GM18526 (cell line): ENCODE data around the gene KCNB1.

Source experiments
- POLR2A ChIP-seq: IDR thresholded peaks from 3 replicates; pipeline ENCODE4 v1.6.1; 2011; ENCODE audit not compliant: insufficient read length; ENCODE audit errors: extremely low read depth

Gene KCNB1

DNA sequence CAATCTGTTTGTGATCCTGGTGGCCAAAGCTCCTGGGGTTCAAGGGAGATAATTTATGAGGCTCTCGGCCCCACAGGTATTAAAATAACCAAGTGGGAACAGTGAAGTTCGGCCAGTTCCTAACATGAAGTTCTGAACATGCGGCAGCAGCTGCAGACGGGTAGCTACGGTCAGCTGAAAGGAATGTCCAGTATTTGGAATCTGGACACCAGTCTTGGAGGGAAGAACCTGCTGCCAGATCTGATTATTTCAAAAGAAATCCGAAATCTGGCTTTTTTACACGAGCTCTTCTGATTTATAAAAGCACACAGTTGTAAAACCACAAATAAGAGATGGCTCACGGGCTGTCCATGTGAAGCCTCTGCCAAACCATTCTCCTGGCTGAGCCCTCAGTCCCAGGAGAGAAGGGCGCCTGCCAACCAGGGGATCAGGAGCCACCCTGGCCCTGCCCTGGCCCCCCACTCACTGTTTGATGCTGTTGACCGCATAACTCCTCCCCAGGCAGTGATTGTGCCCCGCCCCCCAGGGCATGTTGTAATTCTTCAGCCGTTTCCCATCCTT lies 28.2 kb upstream of the KCNB1 start:
- no peak for TF ChIP-seq POLR2A

DNA sequence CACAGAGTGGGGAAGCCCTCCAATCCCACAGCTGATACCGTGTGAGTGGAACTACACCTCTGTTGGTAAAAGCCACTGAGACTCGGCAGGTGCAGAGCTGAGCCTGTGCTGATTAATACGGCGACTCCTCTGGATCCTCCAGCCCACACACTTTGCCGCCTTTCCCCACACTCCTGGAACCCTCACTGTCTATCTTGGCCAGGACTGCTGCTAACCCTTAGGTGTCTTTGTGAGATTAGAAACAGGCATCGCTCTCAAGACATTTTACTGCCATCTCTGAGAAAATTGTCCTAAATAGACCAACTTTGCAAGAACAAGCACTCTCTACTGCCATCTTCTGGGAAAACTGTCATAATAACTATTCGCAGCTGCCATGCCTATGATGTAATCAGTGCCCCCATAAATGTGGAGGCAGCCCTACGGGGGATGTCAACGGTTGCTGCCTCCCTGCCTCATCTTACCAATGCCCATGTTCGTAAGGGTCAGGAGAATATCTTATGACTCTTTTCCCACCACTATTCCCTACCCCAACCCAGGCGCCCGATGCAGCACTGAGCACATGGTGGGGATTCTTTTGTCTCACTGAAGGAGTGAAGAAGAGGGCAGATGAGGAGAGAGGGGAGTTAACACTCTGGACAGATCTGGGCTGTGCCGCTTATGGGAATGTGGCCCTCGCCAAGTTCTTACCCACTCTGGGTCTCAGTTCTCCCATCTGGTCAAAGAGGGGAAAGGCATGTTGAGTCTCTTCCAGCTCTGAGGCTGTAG lies 26.1 kb upstream of the KCNB1 start:
- TF ChIP-seq POLR2A, result no peak

DNA sequence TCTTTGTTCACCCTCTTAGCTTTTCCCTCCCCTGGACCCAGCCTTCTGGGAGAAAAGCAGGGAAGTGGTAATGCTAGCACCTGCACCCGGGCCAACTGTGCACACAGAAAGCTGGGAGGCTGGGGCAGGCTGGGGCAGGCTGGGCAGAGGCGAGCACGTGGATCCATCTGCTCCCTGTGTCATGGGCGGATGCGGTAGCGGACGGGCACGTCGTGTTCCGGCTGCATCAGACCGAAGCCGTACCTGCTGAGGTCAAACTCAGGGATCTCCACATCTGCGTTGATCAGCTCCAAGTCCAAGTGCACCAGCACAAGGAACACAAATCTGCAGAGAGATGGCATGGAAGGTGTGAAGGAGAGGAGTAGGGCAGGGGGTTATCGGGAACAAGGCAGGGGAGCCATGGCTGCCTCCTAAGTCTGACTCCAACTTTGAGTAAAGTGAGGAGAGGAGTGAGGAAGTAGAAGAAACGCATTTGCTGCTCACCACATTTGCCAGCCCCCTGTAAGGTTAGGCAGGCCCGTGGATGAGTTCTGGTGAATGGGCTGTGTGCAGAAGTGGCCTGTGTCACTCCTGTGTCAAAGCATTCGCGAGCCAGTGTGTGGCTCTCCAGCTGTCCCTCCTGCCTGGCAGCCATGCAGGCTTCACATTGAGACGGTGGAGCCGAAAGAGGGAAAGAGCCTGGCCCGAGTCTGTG lies 25.4 kb upstream of the KCNB1 start:
- TF ChIP-seq POLR2A, result no peak

DNA sequence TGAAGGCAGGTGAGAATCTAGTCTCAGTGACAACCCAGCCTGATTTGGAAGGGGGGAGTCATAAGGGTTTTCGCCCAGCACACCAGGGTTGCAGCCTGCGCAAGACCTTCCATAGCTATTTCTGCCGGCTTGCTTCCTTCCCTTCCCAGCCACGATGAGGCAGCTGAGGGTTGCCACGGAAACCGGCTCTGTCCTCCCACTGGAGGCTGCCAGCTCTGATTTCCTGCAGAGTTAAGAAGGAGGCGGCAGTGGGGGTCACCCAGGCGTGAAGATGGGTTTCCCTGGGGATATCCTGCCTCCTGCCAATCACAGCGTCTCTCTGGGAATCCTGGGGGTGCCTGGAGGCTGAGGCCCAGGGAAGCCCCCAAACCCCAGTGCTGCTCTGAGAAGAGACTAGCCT lies 23.1 kb upstream of the KCNB1 start:
- no peak for TF ChIP-seq POLR2A

DNA sequence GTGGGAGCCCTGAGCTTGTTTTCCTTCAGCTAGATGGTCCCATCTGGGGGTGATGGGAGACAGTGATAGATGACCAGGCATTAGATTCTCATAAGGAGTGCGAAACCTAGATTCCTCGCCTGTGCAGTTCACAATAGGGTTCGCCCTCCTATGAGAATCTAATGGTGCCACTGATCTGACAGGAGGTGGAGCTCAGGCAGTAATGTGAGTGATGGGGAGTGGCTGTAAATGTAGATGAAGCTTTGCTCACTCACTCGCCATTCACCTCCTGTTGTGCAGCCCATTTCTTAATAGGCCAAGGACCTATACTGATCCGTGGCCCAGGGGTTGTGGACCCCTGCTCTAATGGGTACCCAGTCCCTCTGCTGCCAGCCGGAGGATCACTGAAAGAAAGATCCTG lies 20.7 kb upstream of the KCNB1 start:
- no peak for TF ChIP-seq POLR2A

DNA sequence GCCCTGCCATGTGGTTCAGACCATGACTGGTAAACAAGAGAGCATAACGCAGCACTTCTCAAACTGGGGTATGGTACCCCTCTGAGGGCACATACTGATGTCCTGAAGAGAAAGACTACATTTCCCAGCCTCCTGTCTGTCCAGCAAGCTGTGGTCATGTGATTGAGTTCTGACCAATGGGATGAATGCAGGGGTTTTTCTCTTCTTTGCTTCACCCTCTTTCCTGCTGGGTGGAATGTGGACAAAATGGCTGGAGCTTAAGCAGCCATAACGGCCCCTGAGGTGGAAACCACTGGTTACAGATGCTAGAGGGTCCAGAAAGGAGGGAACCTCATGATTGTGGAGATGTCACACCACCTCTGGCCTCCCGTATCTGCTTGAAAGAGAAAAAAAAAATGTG lies 19.4 kb upstream of the KCNB1 start:
- TF ChIP-seq POLR2A, result no peak

DNA sequence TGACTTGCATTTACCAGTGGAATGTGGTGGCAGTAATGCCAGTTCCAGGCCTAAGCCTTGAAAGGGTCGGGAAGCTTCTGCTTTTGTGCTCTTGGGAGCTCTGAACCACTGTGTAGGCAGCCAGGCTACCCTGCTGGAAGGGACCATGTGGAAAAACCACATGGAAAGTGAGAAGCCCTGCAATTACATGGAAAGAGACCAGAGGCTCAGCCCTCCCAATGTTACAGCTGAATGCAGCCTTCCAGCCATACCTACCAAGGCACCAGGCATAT lies 14.9 kb upstream of the KCNB1 start:
- no peak for TF ChIP-seq POLR2A

DNA sequence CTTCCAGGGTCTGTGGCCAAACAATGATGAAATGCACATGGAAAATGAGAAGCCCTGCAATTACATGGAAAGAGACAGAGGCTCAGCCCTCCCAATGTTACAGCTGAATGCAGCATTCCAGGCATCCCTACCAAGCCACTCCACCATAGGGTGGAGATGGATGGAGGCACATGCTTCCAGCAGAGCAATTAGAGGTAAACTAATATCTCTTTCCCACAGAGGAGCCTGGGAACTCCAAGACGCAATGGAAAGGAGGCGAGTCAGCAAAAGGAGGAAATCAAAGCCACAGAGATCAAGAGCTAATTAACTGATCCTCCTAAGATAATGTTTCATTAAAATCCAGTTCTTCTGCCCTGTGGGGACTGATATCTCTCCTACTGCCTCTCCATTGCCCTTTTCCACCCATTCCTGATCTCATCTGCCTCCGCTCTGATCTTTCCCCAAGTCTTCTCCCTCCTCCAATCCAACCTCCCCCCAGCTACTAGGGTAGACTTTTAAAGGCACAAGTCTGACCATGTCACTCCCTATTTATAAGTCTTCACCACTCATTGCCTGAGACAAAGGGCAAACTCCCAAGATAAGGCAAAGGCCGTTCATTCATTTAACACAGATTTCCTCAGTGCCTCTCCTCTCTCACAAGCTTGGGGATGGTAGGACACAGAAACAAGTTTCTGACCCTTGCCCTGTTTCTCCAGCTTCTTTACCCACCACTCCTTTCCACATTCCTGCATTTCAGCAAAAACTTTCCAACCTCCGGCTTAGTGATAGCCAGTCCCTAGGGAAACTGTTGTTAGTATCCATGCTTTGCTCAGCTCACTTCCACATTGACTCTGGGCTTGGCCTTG lies 14.3 kb upstream of the KCNB1 start:
- TF ChIP-seq POLR2A, result no peak

DNA sequence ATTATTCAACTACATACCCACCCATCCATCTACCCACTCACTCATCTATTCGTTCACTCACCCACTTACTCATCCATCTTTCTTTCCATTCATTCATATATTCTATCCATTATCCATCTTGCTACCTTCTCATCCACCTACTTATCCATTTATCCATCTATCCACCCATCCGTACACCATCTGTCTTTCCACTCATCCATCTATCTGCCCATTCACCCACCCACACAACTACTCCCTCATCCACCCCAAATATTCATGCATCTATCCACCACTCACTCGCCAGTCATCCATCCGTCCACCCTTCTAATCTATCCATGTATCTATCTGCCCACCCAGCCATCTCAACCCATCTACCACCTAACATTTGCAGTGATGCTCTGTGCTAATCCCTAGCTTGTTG lies 13.6 kb upstream of the KCNB1 start:
- no peak for TF ChIP-seq POLR2A

DNA sequence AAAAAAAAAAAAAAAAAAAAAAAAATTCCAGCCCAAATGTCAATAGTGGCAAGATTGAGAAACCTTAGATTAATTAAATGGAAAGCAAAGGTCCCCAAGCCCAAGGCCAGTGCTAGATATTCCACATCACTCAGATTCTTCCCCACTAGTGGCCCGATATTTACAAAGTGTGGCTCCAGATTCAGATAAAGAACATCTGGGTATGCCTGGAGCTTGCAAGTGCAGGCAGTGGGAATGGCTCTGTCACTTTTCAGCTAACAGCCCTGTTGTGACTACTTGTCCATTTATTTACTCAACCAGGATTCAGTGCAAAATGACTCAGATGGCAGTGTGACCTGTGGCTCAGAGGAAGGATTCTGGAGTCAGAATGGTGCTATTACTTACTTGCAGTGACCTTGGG lies 8.2 kb upstream of the KCNB1 start:
- TF ChIP-seq POLR2A, result no peak

DNA sequence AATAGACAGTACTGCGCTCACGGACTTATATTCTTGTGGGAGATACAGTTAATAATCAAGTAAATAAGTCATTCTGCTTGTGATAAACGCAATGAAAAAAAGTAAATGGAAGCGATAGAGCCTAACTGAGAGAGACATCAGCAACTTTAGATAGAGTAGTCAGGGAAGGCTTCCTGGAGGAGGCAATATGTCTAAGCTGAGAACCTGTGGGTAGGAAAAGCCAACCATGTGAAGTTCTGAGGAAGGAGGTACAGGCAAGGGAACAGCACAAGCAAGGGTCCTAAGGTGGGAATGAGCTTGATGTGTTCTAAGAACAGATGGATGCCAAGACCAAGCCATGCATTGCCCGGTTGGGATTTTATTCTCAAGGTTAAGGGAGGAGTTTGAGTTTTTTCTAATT lies 7.2 kb upstream of the KCNB1 start:
- TF ChIP-seq POLR2A, result no peak

DNA sequence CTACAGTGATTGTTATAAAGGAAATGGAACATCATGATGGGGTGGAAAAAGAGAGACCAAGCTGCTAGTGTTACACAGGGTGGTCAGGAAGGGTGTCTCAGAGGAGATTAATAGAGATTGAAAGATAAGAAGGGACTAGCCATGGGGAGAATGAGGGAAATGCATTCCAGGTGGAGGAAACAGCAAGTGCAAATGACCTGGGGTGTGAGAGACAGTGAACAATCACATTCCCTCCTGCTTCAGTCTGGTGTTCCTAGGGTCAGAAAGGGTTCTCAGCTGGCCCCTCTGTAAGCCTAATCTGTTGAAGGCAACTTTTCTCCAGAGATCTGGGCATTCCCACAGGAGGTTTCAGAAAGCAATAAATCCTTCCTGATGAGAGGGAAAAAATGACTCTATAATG lies 3.6 kb upstream of the KCNB1 start:
- TF ChIP-seq POLR2A, result no peak

DNA sequence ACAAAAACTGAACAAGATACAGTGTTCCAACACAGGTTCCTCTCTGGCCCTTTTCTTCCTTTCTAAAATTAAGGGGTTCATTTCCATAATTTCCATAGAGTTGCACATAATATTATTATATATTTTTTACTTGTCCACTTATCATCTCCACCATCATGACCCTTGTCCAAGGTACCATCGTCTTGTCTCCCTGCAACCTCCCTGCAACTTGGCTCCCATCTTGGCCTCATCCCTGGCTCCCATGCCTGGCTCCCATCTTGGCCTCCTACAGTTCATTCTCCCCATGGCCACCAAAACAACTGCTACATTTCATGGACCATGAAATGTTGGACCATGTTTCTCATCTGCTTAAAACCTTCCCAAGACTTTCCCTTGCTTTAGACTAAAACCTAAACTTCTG lies 3.1 kb upstream of the KCNB1 start:
- no peak for TF ChIP-seq POLR2A

DNA sequence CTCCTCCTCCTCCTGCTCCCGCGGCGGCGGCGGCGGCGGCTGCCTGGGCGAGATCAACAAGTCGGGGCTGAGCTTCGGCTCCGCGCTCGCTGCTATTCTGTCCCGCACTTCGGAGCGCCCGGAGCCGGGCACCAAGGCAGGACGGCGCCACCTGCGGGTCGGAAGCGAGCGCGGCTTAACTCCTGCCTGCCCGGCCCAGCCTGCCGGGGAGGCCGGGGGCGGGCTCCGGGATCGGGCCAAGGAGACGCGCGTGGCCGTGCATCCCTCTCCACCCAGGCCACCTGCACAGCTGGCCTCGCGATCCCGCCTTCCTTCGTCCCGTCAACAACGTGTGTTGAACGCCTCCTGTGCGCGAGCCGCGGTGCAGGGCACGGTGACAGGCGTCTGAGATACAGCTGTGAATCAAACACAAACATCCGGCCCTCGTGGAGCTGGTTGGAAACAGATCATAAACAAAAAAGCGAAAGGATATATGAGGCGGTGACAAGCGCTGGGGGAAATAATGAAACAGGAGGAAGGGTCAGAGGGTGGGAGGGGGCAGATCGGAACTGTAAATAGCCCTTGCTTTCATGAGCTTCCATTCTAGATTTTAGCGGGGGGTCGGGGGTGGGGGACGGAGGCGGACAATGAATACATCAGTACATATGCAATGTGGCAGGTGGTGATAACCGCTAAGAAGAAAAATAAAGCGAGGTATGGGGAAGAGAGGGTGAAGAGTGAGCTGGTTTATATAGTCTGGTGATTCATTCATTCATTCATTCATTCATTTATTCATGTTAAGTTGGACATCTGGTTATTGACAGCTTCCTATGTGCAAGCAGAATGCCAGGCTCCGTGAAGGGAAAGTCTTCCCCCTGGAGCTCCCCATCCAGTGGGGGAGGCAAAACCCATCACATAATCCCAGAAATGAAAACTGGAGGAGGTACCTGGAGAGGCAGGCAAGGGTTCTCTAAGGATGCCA lies 2.0 kb upstream of the KCNB1 start:
- TF ChIP-seq POLR2A, result no peak

DNA sequence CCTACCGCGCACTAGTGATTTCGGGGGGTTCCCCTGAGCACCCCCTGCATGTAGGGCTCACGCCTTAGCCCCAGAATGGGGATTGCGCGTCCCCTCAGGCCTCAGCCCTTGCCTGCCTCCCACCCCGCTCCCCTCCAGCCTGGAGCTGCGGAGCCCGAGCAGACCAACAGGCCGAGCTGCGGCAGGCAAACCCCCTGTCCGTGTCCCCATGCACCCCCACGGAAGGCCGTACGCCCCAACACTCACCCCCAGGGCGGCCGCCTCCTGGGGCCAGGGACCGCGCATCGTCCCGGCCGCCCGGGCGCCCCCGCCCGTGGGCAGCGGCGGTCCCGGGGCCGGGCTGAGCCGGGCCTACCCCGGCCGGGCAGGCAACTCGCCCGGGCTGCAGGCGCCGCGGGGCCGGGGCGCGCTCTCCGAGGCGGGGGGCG lies 1.2 kb upstream of the KCNB1 start:
- TF ChIP-seq POLR2A, result no peak
